KMS-11 (cell line): ENCODE results near the gene TMEM95.

Source experiments
- H2AFZ ChIP-seq: fragments of 200-600 bp; sonication (generic); 2 replicates; pipeline ENCODE4 v1.6.1; 2016; ENCODE audit warnings: antibody characterized with exemption, mixed run types, low read depth
- H3K27ac ChIP-seq: fragments of 200-600 bp; sonication (generic); 2 replicates; pipeline ENCODE4 v1.6.1; 2016; ENCODE audit warnings: mild to moderate bottlenecking, mixed run types
- H3K27me3 ChIP-seq: fragments of 200-600 bp; sonication (generic); 2 replicates; pipeline ENCODE4 v1.6.1; 2017; ENCODE audit warnings: mild to moderate bottlenecking, low read depth, mixed run types, moderate library complexity; ENCODE audit not compliant: insufficient read depth
- H3K36me3 ChIP-seq: fragments of 200-600 bp; sonication (generic); 2 replicates; pipeline ENCODE4 v1.6.1; 2017; ENCODE audit warnings: mild to moderate bottlenecking, mixed run types; ENCODE audit not compliant: insufficient read depth
- H3K4me1 ChIP-seq: fragments of 200-600 bp; sonication (generic); 2 replicates; pipeline ENCODE4 v1.6.1; 2016; ENCODE audit warnings: mild to moderate bottlenecking, low read depth, mixed run types; ENCODE audit not compliant: poor library complexity, severe bottlenecking
- H3K4me2 ChIP-seq: fragments of 200-600 bp; sonication (generic); 2 replicates; pipeline ENCODE4 v1.7.0; 2016; ENCODE audit warnings: mild to moderate bottlenecking, mixed run types
- H3K4me3 ChIP-seq: fragments of 200-600 bp; sonication (generic); IDR thresholded peaks from 2 replicates; pipeline ENCODE4 v1.6.1; 2017; ENCODE audit warnings: low read depth, low read length, mixed read lengths; ENCODE audit not compliant: insufficient read depth
- H3K79me2 ChIP-seq: fragments of 200-600 bp; sonication (generic); 2 replicates; pipeline ENCODE4 v1.6.1; 2016; ENCODE audit warnings: low read depth, mixed run types; ENCODE audit not compliant: insufficient read depth
- H3K9ac ChIP-seq: fragments of 200-600 bp; sonication (generic); 2 replicates; pipeline ENCODE4 v1.6.1; 2016; ENCODE audit warnings: mild to moderate bottlenecking, mixed run types
- H4K20me1 ChIP-seq: fragments of 200-600 bp; sonication (generic); 2 replicates; pipeline ENCODE4 v1.6.1; 2016; ENCODE audit warnings: mild to moderate bottlenecking, mixed run types; ENCODE audit not compliant: insufficient read depth
- TF ChIP-seq, protein P1 (sequence below): fragments of 200-600 bp; sonication (generic); conservative IDR thresholded peaks from 2 replicates; pipeline ENCODE4 v1.6.1; 2017; ENCODE audit warnings: low read depth, mild to moderate bottlenecking, antibody characterized with exemption, low read length, moderate library complexity, mixed read lengths

TMEM95 gene

DNA sequence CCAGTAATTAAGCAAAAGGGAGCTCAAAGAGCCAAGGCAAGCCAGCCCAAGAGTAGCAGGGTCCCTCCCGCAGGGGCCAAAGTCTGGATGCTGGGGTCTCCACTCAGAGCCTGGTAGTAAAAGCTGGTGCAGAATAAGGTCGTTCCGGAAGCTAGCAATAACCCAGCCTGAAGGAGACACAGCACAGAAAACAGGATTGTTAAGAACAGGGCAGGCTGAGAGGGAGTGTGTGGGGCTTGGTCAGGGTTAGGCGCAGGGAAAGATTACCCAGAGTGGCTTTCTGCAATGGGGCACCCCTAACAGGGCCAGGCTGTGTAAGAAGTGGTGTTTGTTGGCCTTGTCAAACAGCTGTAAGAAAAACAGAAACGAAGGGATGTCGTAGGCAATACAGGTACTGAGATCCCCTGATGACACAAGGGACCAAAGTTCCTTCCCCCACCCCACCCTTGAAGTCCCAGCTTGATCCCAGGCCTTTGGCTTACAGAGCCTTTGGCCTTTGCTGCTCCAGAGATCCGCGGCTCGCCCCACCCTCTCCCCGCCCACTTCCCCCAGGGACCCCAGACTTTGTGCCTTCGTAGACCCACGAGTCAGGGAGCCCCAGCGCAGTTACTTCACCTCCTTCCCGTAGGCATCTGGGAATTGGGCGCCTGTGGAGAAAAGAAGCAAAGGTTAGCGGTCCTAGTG, 48.2 kb downstream of the TMEM95 start:
- Histone ChIP-seq H3K4me2 (no peak overlapping the region), H3K36me3 (no peaks in the 10 kb centered on the region), H3K27me3 (no peaks in the 10 kb centered on the region), H3K9ac (no peak overlapping the region), H3K27ac (no peak overlapping the region), H3K79me2 (no peaks in the 10 kb centered on the region), H4K20me1 (no peaks in the 10 kb centered on the region), H2AFZ (no peak overlapping the region), H3K4me3 (no peak overlapping the region), H3K4me1 (no peaks in the 10 kb centered on the region)
- TF ChIP-seq, protein P1, sequence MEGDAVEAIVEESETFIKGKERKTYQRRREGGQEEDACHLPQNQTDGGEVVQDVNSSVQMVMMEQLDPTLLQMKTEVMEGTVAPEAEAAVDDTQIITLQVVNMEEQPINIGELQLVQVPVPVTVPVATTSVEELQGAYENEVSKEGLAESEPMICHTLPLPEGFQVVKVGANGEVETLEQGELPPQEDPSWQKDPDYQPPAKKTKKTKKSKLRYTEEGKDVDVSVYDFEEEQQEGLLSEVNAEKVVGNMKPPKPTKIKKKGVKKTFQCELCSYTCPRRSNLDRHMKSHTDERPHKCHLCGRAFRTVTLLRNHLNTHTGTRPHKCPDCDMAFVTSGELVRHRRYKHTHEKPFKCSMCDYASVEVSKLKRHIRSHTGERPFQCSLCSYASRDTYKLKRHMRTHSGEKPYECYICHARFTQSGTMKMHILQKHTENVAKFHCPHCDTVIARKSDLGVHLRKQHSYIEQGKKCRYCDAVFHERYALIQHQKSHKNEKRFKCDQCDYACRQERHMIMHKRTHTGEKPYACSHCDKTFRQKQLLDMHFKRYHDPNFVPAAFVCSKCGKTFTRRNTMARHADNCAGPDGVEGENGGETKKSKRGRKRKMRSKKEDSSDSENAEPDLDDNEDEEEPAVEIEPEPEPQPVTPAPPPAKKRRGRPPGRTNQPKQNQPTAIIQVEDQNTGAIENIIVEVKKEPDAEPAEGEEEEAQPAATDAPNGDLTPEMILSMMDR = no peak

DNA sequence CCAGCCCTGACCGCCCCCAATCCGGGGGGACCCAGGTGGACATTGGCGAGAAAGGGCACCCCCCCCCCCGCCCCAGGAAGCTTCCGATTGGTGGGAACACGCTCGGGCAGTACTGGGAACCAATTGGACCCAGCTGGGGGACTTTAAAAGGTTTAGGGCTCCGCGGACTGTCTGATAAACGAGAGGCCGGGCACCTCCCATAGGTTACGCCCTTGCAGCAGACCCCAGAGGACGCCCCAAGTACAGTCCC, 48.7 kb downstream of the TMEM95 start:
- Histone ChIP-seq H3K4me2 (no peak overlapping the region), H3K4me3 (no peak overlapping the region), H3K36me3 (no peaks in the 10 kb centered on the region), H3K4me1 (no peaks in the 10 kb centered on the region), H4K20me1 (no peaks in the 10 kb centered on the region), H3K27ac (no peak overlapping the region), H3K79me2 (no peaks in the 10 kb centered on the region), H3K9ac (no peak overlapping the region), H2AFZ (no peak overlapping the region), H3K27me3 (no peaks in the 10 kb centered on the region)
- TF ChIP-seq, protein P1 = no peak

DNA sequence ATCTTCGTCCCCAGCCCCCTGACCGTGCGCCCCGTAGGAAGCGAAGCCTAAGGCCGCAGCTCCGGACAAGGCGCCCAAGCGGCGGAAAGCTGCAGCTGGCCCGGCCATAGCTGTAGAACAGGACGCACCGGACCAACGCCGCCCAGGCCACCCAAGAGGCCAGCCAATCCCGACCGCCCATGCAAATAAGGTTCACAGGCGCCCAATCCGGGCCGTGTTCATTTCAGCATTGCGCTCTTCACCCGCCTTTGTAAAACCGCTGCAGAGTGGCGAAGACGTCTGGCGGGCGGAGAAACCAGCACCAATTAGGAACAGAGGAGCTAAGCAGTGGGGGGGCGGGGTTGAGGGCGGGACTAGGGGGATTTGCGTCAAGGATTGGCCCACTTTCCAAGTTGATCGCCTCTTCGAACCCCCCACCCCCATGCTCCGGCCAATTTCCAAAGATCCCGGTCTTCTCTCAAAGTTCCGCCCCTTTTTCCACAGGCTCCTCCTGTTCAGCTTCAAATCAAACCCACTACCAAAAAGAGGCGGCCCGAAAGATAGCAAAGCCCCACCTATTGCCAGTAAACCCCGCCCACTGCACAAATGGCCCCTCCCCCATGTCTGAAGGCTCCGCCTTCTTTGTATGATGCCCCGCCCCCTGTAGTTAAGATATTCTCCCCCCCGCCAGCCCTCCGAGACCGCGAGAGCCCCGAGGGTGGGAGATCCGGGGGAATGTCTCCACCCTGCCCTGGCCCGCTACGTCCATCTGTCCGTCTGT, 49.2 kb downstream of the TMEM95 start, which contains the start of gene TMEM256:
TMEM256 (minus strand) TSS at position 121 of the 760 bp plus-strand sequence; CDS start at position 108, 13 bp downstream.
- no peaks in the 10 kb centered on the region for H4K20me1 ChIP-seq
- no peaks in the 10 kb centered on the region for H3K27me3 ChIP-seq
- H3K36me3 ChIP-seq = no peaks in the 10 kb centered on the region
- no peak within 1 kb of the TSS for H3K9ac ChIP-seq
- no peak within 1 kb of the TSS for H3K27ac ChIP-seq
- H3K4me1 ChIP-seq = no peaks in the 10 kb centered on the region
- TF ChIP-seq, protein P1 = no peak
- no peak within 1 kb of the TSS for H3K4me2 ChIP-seq
- H2AFZ ChIP-seq = no peak within 1 kb of the TSS
- H3K79me2 ChIP-seq = no peaks in the 10 kb centered on the region
- H3K4me3 ChIP-seq = no peak within 1 kb of the TSS

DNA sequence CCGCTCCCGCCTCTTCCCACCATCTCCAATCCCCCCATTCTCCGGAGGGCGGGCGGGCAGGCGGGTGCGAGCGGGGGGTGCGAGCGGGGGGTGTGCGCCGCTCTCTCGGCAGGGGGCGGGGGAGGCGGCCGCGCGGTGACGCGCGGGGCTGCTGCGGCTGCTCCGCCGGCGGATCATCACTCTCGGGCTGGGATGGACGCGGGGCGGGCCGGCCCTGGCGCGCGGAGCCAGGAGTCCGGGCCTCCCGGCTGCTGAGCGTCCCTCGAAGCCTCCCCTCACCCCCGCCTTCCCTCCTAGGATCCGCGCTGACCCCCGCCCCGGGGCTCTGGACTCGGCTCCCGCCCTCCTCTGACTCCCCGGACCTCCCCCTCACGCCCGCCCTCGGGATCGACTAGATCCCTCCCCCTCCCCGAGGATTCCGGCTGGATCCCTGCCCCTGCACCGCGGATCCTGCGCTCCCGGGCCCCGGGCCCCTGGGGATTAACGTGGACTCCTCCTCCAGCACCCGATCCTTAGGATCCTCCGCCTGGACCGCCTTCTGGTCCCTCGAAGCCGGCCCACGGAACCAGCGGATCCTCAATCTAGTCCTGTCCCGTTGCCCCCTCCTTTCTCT, 49.9 kb downstream of the TMEM95 start:
- Histone ChIP-seq H3K36me3 (no peaks in the 10 kb centered on the region), H3K79me2 (no peaks in the 10 kb centered on the region), H3K9ac (no peak overlapping the region), H3K27ac (no peak overlapping the region), H2AFZ (no peak overlapping the region), H3K4me1 (no peaks in the 10 kb centered on the region), H3K4me2 (no peak overlapping the region), H3K27me3 (no peaks in the 10 kb centered on the region), H3K4me3 (no peak overlapping the region), H4K20me1 (no peaks in the 10 kb centered on the region)
- TF ChIP-seq, protein P1 = no peak
